AG04450 (cell line): Measurements from ENCODE around the gene PROSER2. TPM values are rescaled to one million over a fixed set of nuclear protein-coding genes. Genes with fewer than 3 reads are reported as not detected.

Experiments used
- CTCF ChIA-PET: fragments of 300-600, 350-600 bp; formaldehyde crosslinking; extraction: SDS; loops from one replicate; lab custom pipeline; 2022; ENCODE audit warnings: antibody characterized with exemption, inconsistent platforms; lab: Charles Lee
- POLR2A ChIA-PET: fragments of 350-600 bp; formaldehyde crosslinking; extraction: SDS; loops from one replicate; lab custom pipeline; 2021; ENCODE audit warnings: antibody characterized with exemption, inconsistent platforms; lab: Yijun Ruan, JAX
- DNase-seq: peaks from one replicate; pipeline ENCODE4 v3.0.0-alpha.2; 2011; ENCODE audit warnings: low read depth, low spot score
- H3K27ac ChIP-seq: one replicate; pipeline ENCODE4 v1.5.1; 2012; ENCODE audit warnings: low read depth, low read length, control low read depth
- H3K27me3 ChIP-seq: one replicate; pipeline ENCODE4 v1.6.0; 2012; ENCODE audit warnings: low read length; ENCODE audit not compliant: control insufficient read depth, insufficient read depth
- H3K4me3 ChIP-seq: 2 replicates; pipeline ENCODE4 v1.5.1; 2011; ENCODE audit warnings: mild to moderate bottlenecking, low read depth, low read length, control low read depth
- H3K9me3 ChIP-seq: 2 replicates; pipeline ENCODE4 v1.5.1; 2012; ENCODE audit warnings: low read length; ENCODE audit not compliant: control insufficient read depth, insufficient read depth
- polyA plus RNA-seq: library from polyadenylated mRNA; depleted of rRNA; stranded (reverse); fragments of >200 nt; gene quantifications from 2 replicates; pipeline ENCODE4 v1.2.3, GENCODE V29; 2011
- TF ChIP-seq, protein P1 (sequence below): IDR thresholded peaks from 2 replicates; pipeline ENCODE4 v1.5.1; 2011; ENCODE audit warnings: low read depth, low read length, control low read depth, inconsistent platforms

PROSER2 gene
- polyA plus RNA-seq, 1 experiment, result 0.53 TPM

DNA sequence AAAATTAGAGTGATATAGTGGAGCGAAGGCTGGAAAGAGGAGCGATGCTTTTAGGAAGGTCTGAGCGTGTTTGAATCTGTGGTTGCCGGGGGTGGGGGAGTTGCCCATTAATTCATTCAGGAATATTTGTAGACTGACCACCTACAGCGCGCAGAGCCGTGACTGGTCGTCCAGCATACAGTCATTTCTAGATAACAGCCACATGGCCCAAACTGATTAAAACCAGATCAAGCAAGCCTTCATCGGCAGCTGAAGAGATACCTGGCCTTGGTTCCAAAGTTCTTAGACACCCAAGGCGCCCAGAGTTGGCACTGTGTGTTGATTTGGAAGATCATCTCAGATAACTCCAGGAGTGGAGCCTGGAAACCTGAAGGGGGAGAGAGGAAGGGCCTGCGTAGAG, 1.7 kb downstream of the PROSER2 start:
- Histone ChIP-seq H3K4me3 (no peak overlapping the region), H3K27me3 (peaks cover 21% of the 10 kb centered on the region), H3K9me3 (no peaks in the 10 kb centered on the region), H3K27ac (no peak overlapping the region)
- no peak for DNase-seq
- ChIA-PET CTCF (interaction anchor here (0.9 kb wide), 1 partner anchor 161 kb away, joined by 3 read pairs; no protein-coding TSS in a partner anchor), POLR2A (no interaction called here)
- TF ChIP-seq, protein P1, sequence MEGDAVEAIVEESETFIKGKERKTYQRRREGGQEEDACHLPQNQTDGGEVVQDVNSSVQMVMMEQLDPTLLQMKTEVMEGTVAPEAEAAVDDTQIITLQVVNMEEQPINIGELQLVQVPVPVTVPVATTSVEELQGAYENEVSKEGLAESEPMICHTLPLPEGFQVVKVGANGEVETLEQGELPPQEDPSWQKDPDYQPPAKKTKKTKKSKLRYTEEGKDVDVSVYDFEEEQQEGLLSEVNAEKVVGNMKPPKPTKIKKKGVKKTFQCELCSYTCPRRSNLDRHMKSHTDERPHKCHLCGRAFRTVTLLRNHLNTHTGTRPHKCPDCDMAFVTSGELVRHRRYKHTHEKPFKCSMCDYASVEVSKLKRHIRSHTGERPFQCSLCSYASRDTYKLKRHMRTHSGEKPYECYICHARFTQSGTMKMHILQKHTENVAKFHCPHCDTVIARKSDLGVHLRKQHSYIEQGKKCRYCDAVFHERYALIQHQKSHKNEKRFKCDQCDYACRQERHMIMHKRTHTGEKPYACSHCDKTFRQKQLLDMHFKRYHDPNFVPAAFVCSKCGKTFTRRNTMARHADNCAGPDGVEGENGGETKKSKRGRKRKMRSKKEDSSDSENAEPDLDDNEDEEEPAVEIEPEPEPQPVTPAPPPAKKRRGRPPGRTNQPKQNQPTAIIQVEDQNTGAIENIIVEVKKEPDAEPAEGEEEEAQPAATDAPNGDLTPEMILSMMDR, result no peak

DNA sequence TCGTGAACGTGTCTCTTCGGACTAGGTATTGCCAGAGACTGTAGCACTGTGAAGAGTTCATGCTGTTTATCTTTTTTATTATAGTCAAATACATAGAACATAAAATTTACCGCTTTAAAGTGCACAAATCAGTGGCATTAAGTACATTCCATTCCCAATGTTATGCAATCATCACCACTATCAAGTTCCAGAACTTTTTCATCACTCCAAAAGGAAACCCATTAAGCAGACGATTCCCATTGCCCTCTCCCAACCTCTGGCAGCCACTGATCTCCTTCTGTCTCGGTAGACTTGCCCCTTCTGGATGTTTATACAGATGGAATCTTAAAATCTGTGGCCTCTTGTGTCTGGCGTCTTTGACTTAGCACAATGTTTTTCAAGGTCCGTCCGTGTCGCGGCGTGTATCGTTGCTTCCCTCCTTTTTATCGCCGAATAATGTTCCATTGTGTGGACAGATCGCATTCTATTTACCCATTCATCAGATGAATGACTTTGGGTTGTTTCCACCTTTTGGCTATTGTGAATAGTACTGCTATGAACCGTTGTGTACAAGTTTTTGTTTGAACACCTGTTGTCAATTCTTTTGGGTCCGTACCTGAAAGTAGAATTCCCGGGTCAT, 2.7 kb downstream of the PROSER2 start:
- peaks cover 21% of the 10 kb centered on the region for H3K27me3 ChIP-seq
- no peak overlapping the region for H3K4me3 ChIP-seq
- no peaks in the 10 kb centered on the region for H3K9me3 ChIP-seq
- POLR2A ChIA-PET, result no interaction called here
- CTCF ChIA-PET, result interaction anchor here (0.9 kb wide), 1 partner anchor 160 kb away, joined by 3 read pairs; no protein-coding TSS in a partner anchor
- no peak for DNase-seq
- no peak overlapping the region for H3K27ac ChIP-seq
- TF ChIP-seq, protein P1, result no peak

DNA sequence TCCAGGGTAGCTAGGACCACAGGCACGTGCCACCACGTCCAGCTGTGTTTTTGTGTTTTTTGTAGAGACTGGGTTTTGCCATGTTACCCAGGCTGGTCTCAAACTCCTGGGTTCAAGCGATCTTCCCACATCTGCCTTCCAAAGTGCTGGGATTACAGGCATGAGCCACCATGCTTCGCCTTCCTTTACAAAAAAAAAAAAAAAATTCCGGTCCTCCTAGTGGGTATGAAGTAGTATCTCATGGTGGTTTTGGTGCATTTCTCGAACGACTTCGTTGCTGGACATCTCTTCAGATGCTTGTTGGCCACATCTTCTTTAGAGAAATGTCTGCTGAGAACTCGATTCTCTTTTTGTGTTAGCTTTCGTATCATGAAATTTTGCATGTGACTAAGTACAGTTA, 3.9 kb downstream of the PROSER2 start:
- H3K4me3 ChIP-seq, result no peak overlapping the region
- TF ChIP-seq, protein P1, result no peak
- ChIA-PET CTCF (interaction anchor here (0.5 to 1.0 kb wide), 2 partner anchors 9 to 11 kb away, joined by 3 read pairs; no protein-coding TSS in a partner anchor), POLR2A (no interaction called here)
- no peak overlapping the region for H3K27ac ChIP-seq
- H3K27me3 ChIP-seq, result peaks cover 25% of the 10 kb centered on the region
- no peak for DNase-seq
- H3K9me3 ChIP-seq, result no peaks in the 10 kb centered on the region

DNA sequence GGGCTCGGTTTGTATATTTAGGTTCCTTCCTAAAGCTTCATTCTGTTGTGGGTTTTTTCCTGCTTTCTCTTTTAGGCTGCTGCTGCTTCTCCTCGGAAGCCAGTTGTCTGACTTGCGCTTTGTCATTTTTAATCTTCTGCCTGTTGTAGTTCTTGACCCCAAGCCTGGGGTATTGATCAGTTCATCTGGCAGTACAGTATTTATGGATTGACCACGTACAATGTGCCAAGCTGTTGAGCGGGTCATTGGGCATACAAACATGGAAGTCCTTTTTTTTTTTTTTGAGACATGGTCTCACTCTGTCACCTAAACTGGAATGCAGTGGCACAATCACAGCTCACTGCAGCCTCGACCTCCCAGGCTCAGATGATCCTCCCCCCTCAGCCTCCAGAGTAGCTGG, 4.3 kb downstream of the PROSER2 start:
- no peak for DNase-seq
- no peaks in the 10 kb centered on the region for H3K9me3 ChIP-seq
- ChIA-PET CTCF (interaction anchor here (0.5 to 1.8 kb wide), 3 partner anchors 8 to 11 kb away, joined by 3 to 8 read pairs (median 3); no protein-coding TSS in a partner anchor), POLR2A (no interaction called here)
- TF ChIP-seq, protein P1, result no peak
- H3K27ac ChIP-seq, result no peak overlapping the region
- H3K27me3 ChIP-seq, result peaks cover 23% of the 10 kb centered on the region
- H3K4me3 ChIP-seq, result no peak overlapping the region

DNA sequence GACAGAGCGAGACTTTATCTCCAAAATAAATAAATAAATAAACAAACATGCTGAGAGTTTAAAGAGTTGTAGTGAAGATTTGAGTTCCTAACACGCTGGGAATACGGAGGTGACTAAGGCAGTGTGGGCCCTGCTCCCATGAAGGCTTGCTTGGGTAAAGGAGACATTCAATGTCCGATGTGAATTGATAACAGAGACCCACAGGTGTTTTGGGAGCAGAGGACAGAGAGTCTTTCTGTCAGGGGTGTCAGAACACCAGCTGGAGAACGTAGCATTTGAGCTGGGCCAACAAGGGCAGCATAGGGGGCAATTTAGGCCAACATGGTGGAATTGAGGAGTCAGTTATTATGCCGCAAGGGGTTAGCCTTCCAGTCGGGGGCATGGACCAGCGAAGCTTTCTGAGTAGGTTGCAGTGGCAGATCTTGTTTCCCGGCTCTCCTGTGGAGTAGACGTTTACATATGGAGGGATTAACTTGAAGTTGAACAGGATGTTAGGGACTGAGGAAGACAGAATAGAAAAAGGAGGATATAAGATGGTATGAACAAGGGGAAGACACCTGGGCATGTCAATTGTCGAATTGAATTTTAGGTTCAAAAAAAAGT, 5.6 kb downstream of the PROSER2 start:
- no peak overlapping the region for H3K27ac ChIP-seq
- no peak overlapping the region for H3K4me3 ChIP-seq
- CTCF ChIA-PET, result interaction anchor here (0.7 to 1.8 kb wide), 2 partner anchors 9 to 17 kb away, joined by 4 to 8 read pairs; no protein-coding TSS in a partner anchor
- peaks cover 20% of the 10 kb centered on the region for H3K27me3 ChIP-seq
- POLR2A ChIA-PET, result no interaction called here
- DNase-seq, result no peak
- H3K9me3 ChIP-seq, result no peaks in the 10 kb centered on the region
- TF ChIP-seq, protein P1, result no peak
